Measurements from ENCODE around the gene KCNE3.

DNA sequence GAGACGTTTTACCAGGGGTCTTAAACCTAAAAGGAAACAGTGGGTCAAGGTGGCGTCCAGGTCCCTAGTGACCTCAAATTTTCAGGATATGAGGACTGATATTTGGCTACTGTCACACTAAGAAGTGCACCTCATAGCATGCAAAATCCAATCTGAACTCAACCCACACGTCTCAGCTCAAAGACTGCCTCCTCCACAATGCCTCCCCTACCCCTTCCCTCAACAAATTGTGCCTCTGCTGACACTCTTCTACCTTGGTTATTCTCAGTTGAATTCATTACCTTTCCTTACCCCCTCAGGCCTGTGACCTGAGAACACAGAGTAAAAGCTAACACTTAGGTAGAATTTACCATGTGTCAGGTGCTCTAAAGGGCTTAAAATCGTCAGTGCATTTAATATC lies 38.6 kb upstream of the KCNE3 start:
- TF ChIP-seq POLR2A (IDR thresholded peaks at IDR 0.05; ENCODE audit: low read depth, low read length) (no peak), SMC3 (IDR thresholded peaks at IDR 0.05; ENCODE audit: low read depth, low read length) (no peak), RAD21 (IDR thresholded peaks at IDR 0.05; ENCODE audit: low read length) (no peak), MAFK (IDR thresholded peaks at IDR 0.05; ENCODE audit: low read depth, low read length) (no peak), CEBPB (IDR thresholded peaks at IDR 0.05; ENCODE audit: low read depth, low read length) (no peak), MAZ (IDR thresholded peaks at IDR 0.05; ENCODE audit: borderline replicate concordance, low read depth, low read length) (no peak), MXI1 (IDR thresholded peaks at IDR 0.05; ENCODE audit: borderline replicate concordance, low read depth, low read length) (no peak)
- TF ChIP-seq, protein P1, sequence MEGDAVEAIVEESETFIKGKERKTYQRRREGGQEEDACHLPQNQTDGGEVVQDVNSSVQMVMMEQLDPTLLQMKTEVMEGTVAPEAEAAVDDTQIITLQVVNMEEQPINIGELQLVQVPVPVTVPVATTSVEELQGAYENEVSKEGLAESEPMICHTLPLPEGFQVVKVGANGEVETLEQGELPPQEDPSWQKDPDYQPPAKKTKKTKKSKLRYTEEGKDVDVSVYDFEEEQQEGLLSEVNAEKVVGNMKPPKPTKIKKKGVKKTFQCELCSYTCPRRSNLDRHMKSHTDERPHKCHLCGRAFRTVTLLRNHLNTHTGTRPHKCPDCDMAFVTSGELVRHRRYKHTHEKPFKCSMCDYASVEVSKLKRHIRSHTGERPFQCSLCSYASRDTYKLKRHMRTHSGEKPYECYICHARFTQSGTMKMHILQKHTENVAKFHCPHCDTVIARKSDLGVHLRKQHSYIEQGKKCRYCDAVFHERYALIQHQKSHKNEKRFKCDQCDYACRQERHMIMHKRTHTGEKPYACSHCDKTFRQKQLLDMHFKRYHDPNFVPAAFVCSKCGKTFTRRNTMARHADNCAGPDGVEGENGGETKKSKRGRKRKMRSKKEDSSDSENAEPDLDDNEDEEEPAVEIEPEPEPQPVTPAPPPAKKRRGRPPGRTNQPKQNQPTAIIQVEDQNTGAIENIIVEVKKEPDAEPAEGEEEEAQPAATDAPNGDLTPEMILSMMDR (conservative IDR thresholded peaks at IDR 0.05; ENCODE audit: low read depth, low read length) = no peak
- TF ChIP-seq, protein P2, sequence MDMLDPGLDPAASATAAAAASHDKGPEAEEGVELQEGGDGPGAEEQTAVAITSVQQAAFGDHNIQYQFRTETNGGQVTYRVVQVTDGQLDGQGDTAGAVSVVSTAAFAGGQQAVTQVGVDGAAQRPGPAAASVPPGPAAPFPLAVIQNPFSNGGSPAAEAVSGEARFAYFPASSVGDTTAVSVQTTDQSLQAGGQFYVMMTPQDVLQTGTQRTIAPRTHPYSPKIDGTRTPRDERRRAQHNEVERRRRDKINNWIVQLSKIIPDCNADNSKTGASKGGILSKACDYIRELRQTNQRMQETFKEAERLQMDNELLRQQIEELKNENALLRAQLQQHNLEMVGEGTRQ (IDR thresholded peaks at IDR 0.05; ENCODE audit: low read depth, low read length) = no peak
